Ovary (tissue), 10 donors: ENCODE results near the gene TMPRSS5. TPM values are rescaled to one million over a fixed set of nuclear protein-coding genes. Genes with fewer than 3 reads are reported as not detected.
A peak's percentile ranks its signal among the peaks of the same experiment; 100 is the strongest.

ENCODE experiments used
- DNase-seq, 5 donors: peaks; one replicate each; pipeline ENCODE4 v3.0.0-alpha.2; 2019 to 2020
- H3K27ac ChIP-seq, 2 donors: fragments of 200-600 bp; one replicate each; pipeline versions ENCODE4 v1.5.1 to v1.8.0; 2019 to 2022
- H3K27me3 ChIP-seq: fragments of 200-600 bp; one replicate; pipeline ENCODE4 v1.8.0; 2022
- H3K36me3 ChIP-seq: fragments of 200-600 bp; sonication (generic); one replicate; pipeline ENCODE4 v1.5.1; 2019
- H3K4me1 ChIP-seq: one replicate; pipeline ENCODE4 v1.8.1; 2013; ENCODE audit warnings: mild to moderate bottlenecking, moderate library complexity; ENCODE audit not compliant: insufficient read depth
- H3K4me3 ChIP-seq: fragments of 200-600 bp; sonication (generic); one replicate; pipeline ENCODE4 v1.5.1; 2017
- H3K9me3 ChIP-seq, 2 donors: fragments of 200-600 bp in 1 of 2; sonication (generic) in 1 of 2; one replicate each; pipeline versions ENCODE4 v1.5.1 to v1.8.1; 2013 to 2019; ENCODE audit warnings: mild to moderate bottlenecking in 1 of 2, moderate library complexity in 1 of 2
- CTCF ChIP-seq, 3 donors: fragments of 450-650 bp in 2 of 3; fragments of 200-600 bp in 1 of 3; IDR thresholded peaks; one replicate each; pipeline versions ENCODE4 v1.5.1 to v1.8.0; 2016 to 2022; ENCODE audit warnings: antibody characterized with exemption in 3 of 3, mild to moderate bottlenecking in 1 of 3
- EP300 ChIP-seq: sonication (generic); formaldehyde crosslinking; IDR thresholded peaks from one replicate; pipeline ENCODE4 v1.6.1; 2017; ENCODE audit warnings: antibody characterized with exemption
- POLR2A ChIP-seq: fragments of 450-650 bp; IDR thresholded peaks from one replicate; pipeline ENCODE4 v1.6.1; 2017; ENCODE audit warnings: antibody characterized with exemption, mild to moderate bottlenecking, moderate library complexity
- WGBS, 3 donors: extraction: QIAGEN DNeasy Blood & Tissue Kit in 1 of 3; methylation state at CpG; one replicate each; pipeline versions ENCODE4 v1.1.5 to v1.1.7; 2013 to 2017; 5-methylcytosine and 5-hydroxymethylcytosine counted together
- intact Hi-C, 4 donors: fragments of 100-400 bp; cut with DNase I; formaldehyde crosslinking; loops; one replicate each; pipeline versions ENCODE4 v1.11.0 to v1.15.1; 2022 to 2023
- long read RNA-seq, 3 donors: library from polyadenylated mRNA in 2 of 3; unstranded in 2 of 3; transcript quantifications; one replicate each; pipeline ENCODE4 v2.0.0 and lab custom pipeline, GENCODE V29; 2021 to 2026
- polyA plus RNA-seq, 2 donors: library from polyadenylated mRNA; stranded (reverse); fragments of 200-250 nt in 1 of 2; fragments of 350-450 nt in 1 of 2; fragmentation: Illumina TruSeq in 1 of 2; extraction: RNeasy Lipid Tissue Mini Kit (QIAGEN cat#74804) in 1 of 2; gene quantifications; one replicate each; pipeline ENCODE4 v1.2.3, GENCODE V29; 2013 to 2014
- total RNA-seq, 7 donors: library from RNA; depleted of rRNA in 2 of 7; stranded (reverse); fragments of >200 nt in 2 of 7; fragmentation: NEBNext Ultra II Directional in 3 of 7; extraction: Animal tissue kit (Norgen Biotek cat#: 25700) in 3 of 7; gene quantifications; one replicate each; pipeline versions ENCODE4 v1.1.0 to v1.2.4, GENCODE V29; 2016 to 2023
- donor health status: DM: no; HTN: no; CAD: no; lungs with moderate emphysema.
- donor health status: DM: no; HTN: no; CAD: no.
- donor health status: Bipolar disorder and iron deficiency.
- donor health status: DM: yes; HTN: yes; CAD: no.
- donor health status: DM: no; HTN: no; CAD: no.
- donor health status: DM: yes; HTN: yes; CAD: no.

Gene TMPRSS5
- 1 to 10 TPM in 1 of 7 donors, under 1 TPM in 5, not detected in 1; 0.60 to 1.1 (median 0.84) TPM for total RNA-seq
- under 1 TPM in 1 of 2 donors, not detected in 1; 0.27 TPM for polyA plus RNA-seq
- long read RNA-seq, donor 1 = 0 reads
- long read RNA-seq, donor 2 = 0 reads
- long read RNA-seq, donor 3, partial matches to known transcripts = 0 of 1 reads
- long read RNA-seq, donor 3, other reads (novel, unspliced or antisense) = 1 of 1 reads

DNA sequence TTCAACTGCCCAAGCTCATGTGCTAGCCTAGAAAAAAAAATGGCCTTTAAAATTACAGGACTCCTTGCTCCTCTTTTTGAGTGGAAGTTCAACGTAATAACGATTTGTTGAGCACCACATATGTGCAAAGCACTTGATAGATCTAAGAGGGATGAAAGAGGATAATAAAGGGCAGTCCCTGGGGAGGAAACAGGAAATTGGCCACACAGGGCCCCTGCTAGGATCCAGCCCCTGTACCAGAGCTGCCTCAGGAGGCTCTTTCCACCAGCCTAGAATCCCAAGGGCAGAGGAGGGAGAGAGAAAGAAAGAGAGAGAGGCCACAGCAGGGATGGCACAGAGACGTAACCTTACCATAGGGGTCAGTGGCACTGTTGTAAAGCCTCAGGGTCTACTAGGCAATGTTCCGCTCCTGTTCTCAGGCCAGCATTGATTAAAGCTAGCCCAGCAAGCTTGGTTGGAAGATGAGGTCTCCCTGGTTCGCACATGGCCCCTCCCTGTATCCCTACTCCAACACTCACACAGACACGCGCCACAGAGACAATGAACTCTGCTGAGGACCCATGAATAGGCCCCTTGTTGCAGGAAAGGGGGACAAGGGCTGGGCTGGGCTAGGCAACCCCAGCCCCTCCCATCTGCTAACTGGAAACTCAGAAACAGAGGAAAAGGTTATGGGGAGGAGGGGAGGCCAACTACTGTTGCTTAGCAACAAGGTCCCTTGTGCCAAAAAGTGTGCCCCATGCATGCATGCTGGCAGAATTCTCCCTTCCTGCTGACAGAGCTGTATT lies at the start of gene TMPRSS5:
Gene TMPRSS5, minus strand, starts transcription at position 438 of the 785 bp plus-strand sequence. Its CDS starts 84 bp downstream, at position 354.
- Histone ChIP-seq H3K27ac (no peak within 1 kb of the TSS), H3K9me3 (no peaks in the 10 kb centered on the region), H3K4me3 (no peak within 1 kb of the TSS), H3K36me3 (no peaks in the 10 kb centered on the region), H3K4me1 (no peaks in the 10 kb centered on the region), H3K27me3 (no peaks in the 10 kb centered on the region)
- no peak for DNase-seq
- 92 to 95% (median 94%) methylated on average over 7 of the region's 7 CpGs for whole genome bisulfite sequencing, 3 donors
- intact Hi-C loops = no loop called here
- no peak for TF ChIP-seq EP300
- no peak for TF ChIP-seq POLR2A
- no peak for TF ChIP-seq CTCF (IDR thresholded peaks at IDR 0.05)

DNA sequence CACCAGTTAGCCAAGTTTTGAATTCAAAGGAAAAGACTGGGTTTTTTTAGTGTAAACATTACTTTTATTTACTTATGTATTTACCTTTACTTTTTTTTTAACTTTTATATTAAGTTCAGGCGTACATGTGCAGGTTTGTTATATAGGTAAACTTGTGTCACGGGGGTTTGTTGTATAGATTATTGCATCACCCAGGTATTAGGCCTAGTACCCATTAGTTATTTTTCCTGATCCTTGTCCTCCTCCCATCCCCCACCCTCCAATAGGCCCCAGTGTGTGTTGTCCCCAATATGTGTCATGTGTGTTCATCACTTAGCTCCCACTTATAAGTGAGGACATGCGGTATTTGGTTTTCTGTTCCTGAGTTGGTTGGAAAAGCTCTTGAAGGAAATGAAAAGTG lies 46.8 kb upstream of the TMPRSS5 start:
- no peaks in the 10 kb centered on the region for H3K4me1 ChIP-seq
- H3K9me3 ChIP-seq = no peaks in the 10 kb centered on the region
- intact Hi-C loops = no loop called here
- no peak overlapping the region for H3K4me3 ChIP-seq
- H3K27me3 ChIP-seq = no peaks in the 10 kb centered on the region
- TF ChIP-seq POLR2A (no peak), EP300 (no peak), CTCF (IDR thresholded peaks at IDR 0.05) (no peak)
- H3K36me3 ChIP-seq = no peaks in the 10 kb centered on the region
- no peak for DNase-seq
- no peak overlapping the region for H3K27ac ChIP-seq
- 95 to 98% (median 98%) methylated on average over 3 of the region's 3 CpGs for WGBS, 3 donors

- no peak overlapping the region for H3K4me3 ChIP-seq
- intact Hi-C loops = loop anchor here in 1 of 4 donors (10.0 kb wide), 1 partner anchor 432 kb away; no protein-coding TSS in a partner anchor
- H3K27me3 ChIP-seq = no peaks in the 10 kb centered on the region
- no peak overlapping the region for H3K27ac ChIP-seq
- no peak for DNase-seq
- no peaks in the 10 kb centered on the region for H3K9me3 ChIP-seq
- no peaks in the 10 kb centered on the region for H3K36me3 ChIP-seq
- TF ChIP-seq POLR2A (no peak), EP300 (no peak), CTCF (IDR thresholded peaks at IDR 0.05) (no peak)
- 95 to 100% (median 100%) methylated on average over 1 of the region's 1 CpG for WGBS, 3 donors
- no peaks in the 10 kb centered on the region for H3K4me1 ChIP-seq
Measured at GRCh38 chr11:113736323-113736722, 30.2 kb upstream of the TMPRSS5 start.

DNA sequence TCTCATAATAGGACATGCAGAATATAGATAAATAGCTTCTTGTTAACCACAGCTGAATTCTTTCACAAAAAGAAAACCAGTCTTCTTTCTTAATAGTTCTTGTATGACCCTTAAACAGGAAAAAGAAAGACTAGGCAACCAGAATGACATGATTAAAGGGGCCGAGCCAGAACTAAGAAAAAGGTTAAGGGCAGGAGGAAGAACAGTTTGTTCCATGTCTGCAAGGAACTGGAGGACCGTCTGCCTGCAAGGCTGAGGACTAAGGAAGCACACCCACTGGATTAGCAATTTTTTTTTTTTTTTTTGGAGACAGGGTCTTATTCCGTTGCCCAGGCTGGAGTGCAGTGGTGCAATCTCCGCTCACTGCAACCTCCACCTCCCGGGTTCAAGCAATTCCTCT lies 26.0 kb upstream of the TMPRSS5 start:
- Histone ChIP-seq H3K27me3 (no peaks in the 10 kb centered on the region), H3K36me3 (no peaks in the 10 kb centered on the region), H3K4me1 (peaks cover 1% of the 10 kb centered on the region), H3K27ac (no peak overlapping the region), H3K4me3 (no peak overlapping the region), H3K9me3 (no peaks in the 10 kb centered on the region)
- TF ChIP-seq CTCF (IDR thresholded peaks at IDR 0.05) (no peak), POLR2A (no peak), EP300 (no peak)
- 33 to 45% (median 38%) methylated on average over 5 of the region's 5 CpGs for WGBS, 3 donors
- DNase-seq = peak in 2 of 5 donors; percentile 17 to 38
- intact Hi-C loops = loop anchor here in 2 of 4 donors (5.0 to 10.0 kb wide), 2 partner anchors 425 to 427 kb away; no protein-coding TSS in a partner anchor
